Astrocyte (in vitro differentiated cells and primary cell): ENCODE measurements around the gene DNAJC22. TPM values are rescaled to one million over a fixed set of nuclear protein-coding genes. Genes with fewer than 3 reads are reported as not detected.
A peak's percentile ranks its signal among the peaks of the same experiment; 100 is the strongest.

ENCODE experiments used
- DNase-seq: peaks from one replicate; pipeline ENCODE4 v3.0.0-alpha.2; 2010; ENCODE audit warnings: low read depth
- FAIRE-seq: peaks from 2 replicates; lab custom pipeline; 2011; peaks lifted over from hg19 to GRCh38; lab: Jason Lieb, UNC
- H2AFZ ChIP-seq: 2 replicates; pipeline ENCODE4 v1.6.0; 2012; ENCODE audit warnings: low read depth, low read length, inconsistent platforms
- H3K27ac ChIP-seq: 2 replicates; pipeline ENCODE4 v1.5.1; 2011; ENCODE audit warnings: low read depth, low read length, inconsistent platforms
- H3K27me3 ChIP-seq: 2 replicates; pipeline ENCODE4 v1.6.0; 2011; ENCODE audit warnings: low read length, inconsistent platforms; ENCODE audit not compliant: insufficient read depth
- H3K36me3 ChIP-seq: 2 replicates; pipeline ENCODE4 v1.5.1; 2011; ENCODE audit warnings: low read length, inconsistent platforms; ENCODE audit not compliant: insufficient read depth
- H3K4me1 ChIP-seq: 2 replicates; pipeline ENCODE4 v1.5.1; 2011; ENCODE audit warnings: low read length, inconsistent platforms; ENCODE audit not compliant: insufficient read depth
- H3K4me2 ChIP-seq: 2 replicates; pipeline ENCODE4 v1.6.0; 2012; ENCODE audit warnings: low read length, inconsistent platforms
- H3K4me3 ChIP-seq: 2 replicates; pipeline ENCODE4 v1.5.1; 2011; ENCODE audit warnings: low read depth, mild to moderate bottlenecking, low read length, inconsistent platforms; ENCODE audit not compliant: insufficient read depth
- H3K79me2 ChIP-seq: 2 replicates; pipeline ENCODE4 v1.6.0; 2012; ENCODE audit warnings: mild to moderate bottlenecking, low read length, inconsistent platforms; ENCODE audit not compliant: insufficient read depth
- H3K9ac ChIP-seq: 2 replicates; pipeline ENCODE4 v1.6.0; 2012; ENCODE audit warnings: mild to moderate bottlenecking, low read length, inconsistent platforms
- H3K9me3 ChIP-seq: 2 replicates; pipeline ENCODE4 v1.5.1; 2012; ENCODE audit warnings: low read depth, mild to moderate bottlenecking, low read length, inconsistent platforms; ENCODE audit not compliant: insufficient read depth
- H4K20me1 ChIP-seq: 2 replicates; pipeline ENCODE4 v1.6.0; 2012; ENCODE audit warnings: low read length, inconsistent platforms; ENCODE audit not compliant: insufficient read depth
- H3K27ac Mint-ChIP-seq: one replicate; pipeline ENCODE4 v1.8.0; 2021; ENCODE audit warnings: mild to moderate bottlenecking, mixed read lengths; ENCODE audit not compliant: unreplicated experiment
- H3K27me3 Mint-ChIP-seq: one replicate; pipeline ENCODE4 v1.8.0; 2021; ENCODE audit warnings: low read depth, mixed read lengths; ENCODE audit not compliant: unreplicated experiment
- H3K36me3 Mint-ChIP-seq: one replicate; pipeline ENCODE4 v1.8.0; 2021; ENCODE audit warnings: low read depth, mixed read lengths; ENCODE audit not compliant: unreplicated experiment
- H3K4me1 Mint-ChIP-seq: one replicate; pipeline ENCODE4 v1.8.0; 2021; ENCODE audit warnings: low read depth, mixed read lengths; ENCODE audit not compliant: unreplicated experiment
- H3K4me3 Mint-ChIP-seq: one replicate; pipeline ENCODE4 v1.8.0; 2021; ENCODE audit warnings: mild to moderate bottlenecking, moderate library complexity, mixed read lengths; ENCODE audit not compliant: unreplicated experiment
- H3K9me3 Mint-ChIP-seq: one replicate; pipeline ENCODE4 v1.8.0; 2021; ENCODE audit warnings: mild to moderate bottlenecking, mixed read lengths; ENCODE audit not compliant: unreplicated experiment
- EZH2 ChIP-seq: IDR thresholded peaks from 2 replicates; pipeline ENCODE4 v1.6.1; 2012; ENCODE audit warnings: mild to moderate bottlenecking, low read length, inconsistent platforms; ENCODE audit not compliant: insufficient read depth
- total RNA-seq: library from RNA; stranded (reverse); gene quantifications from 2 replicates; pipeline ENCODE4 v1.2.1, GENCODE V29; 2021
- TF ChIP-seq, protein P1 (sequence below): IDR thresholded peaks from 2 replicates; pipeline ENCODE4 v1.5.1; 2011; ENCODE audit warnings: low read depth, mild to moderate bottlenecking, inconsistent platforms, low read length, moderate library complexity; ENCODE audit not compliant: insufficient read depth

DNAJC22 gene
- total RNA-seq, 1 donor from 2014 or later: 0.52 TPM

DNA sequence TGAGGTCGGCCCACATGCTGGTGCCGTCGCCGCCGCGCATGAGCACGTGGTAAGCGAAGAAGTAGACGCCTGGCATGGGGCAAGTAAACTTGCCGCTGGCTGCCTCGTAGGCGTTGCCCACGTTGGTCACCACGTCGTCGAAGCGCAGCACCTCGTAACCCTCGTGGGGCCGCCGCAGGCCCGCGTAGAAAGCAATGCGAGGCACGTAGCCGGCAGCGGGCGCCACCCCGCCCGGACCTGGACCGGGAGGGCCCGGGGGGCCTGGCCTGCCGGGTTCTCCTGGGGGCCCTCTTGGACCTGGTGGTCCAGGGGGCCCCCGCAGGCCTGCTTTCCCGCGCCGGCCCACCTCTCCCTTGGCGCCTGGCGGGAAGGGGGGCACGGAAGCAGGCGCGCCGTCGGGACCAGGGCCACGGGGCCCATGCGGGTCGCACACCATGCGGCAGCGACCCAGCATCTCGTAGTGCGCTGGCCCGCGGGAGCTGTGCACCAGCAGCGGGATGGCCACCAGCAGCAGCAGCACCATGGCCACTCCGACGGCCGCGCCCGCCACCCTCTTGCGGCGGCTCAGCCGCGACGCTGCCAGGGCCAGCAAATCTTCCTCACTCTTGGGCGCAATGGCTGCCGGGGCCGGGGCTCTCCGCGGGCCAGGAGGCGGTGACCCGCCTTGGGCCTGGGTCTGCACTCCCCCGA is 10.6 kb upstream of the DNAJC22 start:
- no peak overlapping the region for H2AFZ ChIP-seq
- no peak overlapping the region for H3K4me3 ChIP-seq
- peaks cover 12% of the 10 kb centered on the region for H3K9me3 Mint-ChIP-seq

DNA sequence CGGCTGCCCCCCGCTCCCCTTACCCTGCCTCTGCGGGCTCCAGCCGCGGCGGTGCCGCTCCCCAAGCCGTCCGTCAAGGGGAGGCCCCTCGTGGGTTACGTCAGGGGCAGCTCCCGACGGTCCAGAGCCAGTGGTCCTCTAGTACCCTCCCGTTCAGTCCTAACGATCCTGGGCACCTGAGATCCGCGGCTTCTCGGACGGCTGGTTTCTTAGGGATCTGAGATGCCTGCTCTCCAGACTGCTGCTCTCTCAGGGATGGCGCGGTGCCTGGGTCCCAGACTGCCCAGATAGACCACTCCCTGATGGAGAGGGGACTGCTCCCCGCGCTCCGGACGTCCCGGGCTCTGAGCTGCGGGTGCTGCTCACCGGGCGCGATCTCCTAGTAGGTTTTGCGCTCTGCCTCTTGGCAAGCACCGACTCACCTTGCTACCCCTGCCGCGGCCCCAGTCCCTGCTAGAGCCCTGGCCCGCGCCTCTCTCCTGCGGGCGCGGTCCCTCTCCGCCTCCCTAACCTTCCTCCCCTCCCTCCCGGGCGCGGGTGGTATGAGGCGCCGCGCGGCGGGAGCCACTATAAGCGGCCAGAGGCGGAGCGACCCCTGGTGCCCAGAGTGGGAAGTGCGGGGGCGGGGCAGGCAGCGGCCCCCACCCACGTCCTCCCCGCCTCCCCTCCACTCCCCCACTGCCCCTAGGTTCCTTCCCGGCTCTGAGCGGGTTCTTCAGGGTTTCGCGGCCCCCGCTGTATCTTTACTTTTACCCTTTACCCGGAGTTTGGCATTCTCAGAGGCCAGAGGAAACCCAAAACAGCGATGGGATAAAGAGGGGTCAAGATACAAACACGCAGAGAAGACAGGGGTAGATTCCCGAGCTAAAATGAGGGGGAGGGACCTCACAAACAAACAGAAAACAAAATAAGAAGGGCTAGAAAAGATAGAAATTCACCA is 9.8 kb upstream of the DNAJC22 start, which contains the start of gene C1QL4:
C1QL4 (minus strand) TSS at position 544 of the 940 bp plus-strand sequence. CDS start 711 bp downstream, outside the sequence.
- Histone ChIP-seq H3K4me3 (peak within 1 kb of the TSS; percentile 42), H3K36me3 (no peaks in the 10 kb centered on the region), H3K4me1 (peaks cover 3% of the 10 kb centered on the region), H3K4me2 (peak within 1 kb of the TSS; percentile 84), H3K9me3 (peaks cover 3% of the 10 kb centered on the region), H3K27ac (no peak within 1 kb of the TSS), H3K27me3 (peaks cover 76% of the 10 kb centered on the region), H3K9ac (no peak within 1 kb of the TSS), H4K20me1 (peaks cover 5% of the 10 kb centered on the region), H2AFZ (peak within 1 kb of the TSS; percentile 72), H3K79me2 (no peaks in the 10 kb centered on the region)
- TF ChIP-seq EZH2: peak; percentile 93
- TF ChIP-seq, protein P1, sequence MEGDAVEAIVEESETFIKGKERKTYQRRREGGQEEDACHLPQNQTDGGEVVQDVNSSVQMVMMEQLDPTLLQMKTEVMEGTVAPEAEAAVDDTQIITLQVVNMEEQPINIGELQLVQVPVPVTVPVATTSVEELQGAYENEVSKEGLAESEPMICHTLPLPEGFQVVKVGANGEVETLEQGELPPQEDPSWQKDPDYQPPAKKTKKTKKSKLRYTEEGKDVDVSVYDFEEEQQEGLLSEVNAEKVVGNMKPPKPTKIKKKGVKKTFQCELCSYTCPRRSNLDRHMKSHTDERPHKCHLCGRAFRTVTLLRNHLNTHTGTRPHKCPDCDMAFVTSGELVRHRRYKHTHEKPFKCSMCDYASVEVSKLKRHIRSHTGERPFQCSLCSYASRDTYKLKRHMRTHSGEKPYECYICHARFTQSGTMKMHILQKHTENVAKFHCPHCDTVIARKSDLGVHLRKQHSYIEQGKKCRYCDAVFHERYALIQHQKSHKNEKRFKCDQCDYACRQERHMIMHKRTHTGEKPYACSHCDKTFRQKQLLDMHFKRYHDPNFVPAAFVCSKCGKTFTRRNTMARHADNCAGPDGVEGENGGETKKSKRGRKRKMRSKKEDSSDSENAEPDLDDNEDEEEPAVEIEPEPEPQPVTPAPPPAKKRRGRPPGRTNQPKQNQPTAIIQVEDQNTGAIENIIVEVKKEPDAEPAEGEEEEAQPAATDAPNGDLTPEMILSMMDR: peak; percentile 17
- Mint-ChIP-seq H3K4me3 (peak within 1 kb of the TSS; percentile 50), H3K36me3 (peaks cover 9% of the 10 kb centered on the region), H3K4me1 (no peaks in the 10 kb centered on the region), H3K27me3 (peaks cover 88% of the 10 kb centered on the region), H3K27ac (no peak within 1 kb of the TSS), H3K9me3 (peaks cover 12% of the 10 kb centered on the region)
- no peak for DNase-seq
- FAIRE-seq: no peak

More for the DNA sequence above, 10.6 kb upstream of the DNAJC22 start:
- peaks cover 70% of the 10 kb centered on the region for H3K27me3 ChIP-seq
- no peak for DNase-seq
- peaks cover 3% of the 10 kb centered on the region for H3K9me3 ChIP-seq
- TF ChIP-seq, protein P1: no peak
- peak; percentile 100 for TF ChIP-seq EZH2
- Mint-ChIP-seq H3K27ac (no peak overlapping the region), H3K4me3 (no peak overlapping the region), H3K4me1 (no peaks in the 10 kb centered on the region), H3K36me3 (peaks cover 9% of the 10 kb centered on the region), H3K27me3 (peaks cover 85% of the 10 kb centered on the region)
- no peak overlapping the region for H3K27ac ChIP-seq
- no peaks in the 10 kb centered on the region for H3K36me3 ChIP-seq
- peak overlapping the region; percentile 84 for H3K4me2 ChIP-seq
- H3K9ac ChIP-seq: no peak overlapping the region
- no peaks in the 10 kb centered on the region for H3K79me2 ChIP-seq
- no peak for FAIRE-seq
- peaks cover 8% of the 10 kb centered on the region for H4K20me1 ChIP-seq
- H3K4me1 ChIP-seq: peaks cover 3% of the 10 kb centered on the region
